Upper lobe of left lung (tissue), 4 donors: ENCODE data around the gene OSBPL2.

Source experiments
- CTCF ChIP-seq, 6 experiments: fragments of 450-650 bp in 4 of 6; fragments of 200-600 bp in 2 of 6; sonication (generic) in 2 of 6; IDR thresholded peaks; one replicate each; pipeline ENCODE4 v1.5.1; 2016 to 2019; ENCODE audit warnings: antibody characterized with exemption in 6 of 6
- EP300 ChIP-seq, 4 donors: sonication (generic); formaldehyde crosslinking; IDR thresholded peaks; one replicate each; pipeline ENCODE4 v1.5.1; 2017; ENCODE audit warnings: antibody characterized with exemption in 4 of 4, control low read depth in 2 of 4
- POLR2A ChIP-seq, 4 donors: fragments of 450-650 bp; IDR thresholded peaks; one replicate each; pipeline ENCODE4 v1.5.1; 2016 to 2017; ENCODE audit warnings: antibody characterized with exemption in 4 of 4, mild to moderate bottlenecking in 2 of 4
- POLR2AphosphoS5 ChIP-seq, 2 donors: sonication (generic); formaldehyde crosslinking; IDR thresholded peaks; one replicate each; pipeline ENCODE4 v1.5.1; 2017; ENCODE audit warnings: antibody characterized with exemption in 2 of 2

GRCh38 chr20:62306414-62307187 is 68.3 kb downstream of the OSBPL2 start:
- TF ChIP-seq CTCF (IDR thresholded peaks at IDR 0.05) (no peak), POLR2AphosphoS5 (IDR thresholded peaks at IDR 0.05) (no peak), EP300 (IDR thresholded peaks at IDR 0.05) (no peak), POLR2A (IDR thresholded peaks at IDR 0.05) (no peak)
